ENCODE results near the gene LGR5.

DNA sequence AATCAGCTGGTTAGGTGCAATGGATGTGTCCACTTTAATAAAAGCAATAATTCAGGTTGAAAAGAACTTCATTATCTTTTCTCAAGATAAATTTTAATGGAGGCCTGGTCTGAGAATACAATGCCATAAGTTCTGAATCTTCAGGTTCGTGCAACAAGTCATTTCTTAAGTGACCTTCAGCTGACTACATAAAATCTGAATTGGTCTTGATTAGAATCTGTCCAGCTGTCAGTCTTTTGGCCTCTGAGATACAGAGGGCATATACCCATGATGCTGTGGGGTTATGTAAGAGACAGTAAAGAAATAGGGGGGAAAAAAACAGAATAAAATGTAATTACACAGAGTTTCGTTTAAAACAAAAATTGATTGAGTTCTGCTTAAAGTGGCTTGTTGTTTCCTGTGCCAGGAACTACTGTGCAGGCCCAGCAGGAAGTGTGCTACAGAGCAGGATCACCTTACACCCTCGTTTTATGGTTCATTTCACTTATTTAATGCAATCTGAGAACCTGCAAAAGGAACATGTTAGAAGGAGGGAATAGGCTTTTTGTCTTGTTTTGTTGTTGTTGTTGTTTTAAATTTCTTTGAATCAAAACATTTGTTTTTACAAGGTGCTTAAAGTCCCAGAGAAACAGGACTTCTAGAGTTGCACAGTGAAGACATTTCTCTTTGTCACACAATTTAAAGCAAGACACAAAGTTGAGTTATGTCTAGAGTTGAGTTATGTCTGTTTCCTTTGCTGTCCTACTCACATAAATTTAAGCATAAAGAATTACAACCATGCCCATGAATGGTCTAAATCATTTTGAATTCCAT lies 64.2 kb downstream of the LGR5 start:
- TF ChIP-seq, protein P1, sequence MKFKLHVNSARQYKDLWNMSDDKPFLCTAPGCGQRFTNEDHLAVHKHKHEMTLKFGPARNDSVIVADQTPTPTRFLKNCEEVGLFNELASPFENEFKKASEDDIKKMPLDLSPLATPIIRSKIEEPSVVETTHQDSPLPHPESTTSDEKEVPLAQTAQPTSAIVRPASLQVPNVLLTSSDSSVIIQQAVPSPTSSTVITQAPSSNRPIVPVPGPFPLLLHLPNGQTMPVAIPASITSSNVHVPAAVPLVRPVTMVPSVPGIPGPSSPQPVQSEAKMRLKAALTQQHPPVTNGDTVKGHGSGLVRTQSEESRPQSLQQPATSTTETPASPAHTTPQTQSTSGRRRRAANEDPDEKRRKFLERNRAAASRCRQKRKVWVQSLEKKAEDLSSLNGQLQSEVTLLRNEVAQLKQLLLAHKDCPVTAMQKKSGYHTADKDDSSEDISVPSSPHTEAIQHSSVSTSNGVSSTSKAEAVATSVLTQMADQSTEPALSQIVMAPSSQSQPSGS (IDR thresholded peaks at IDR 0.05; ENCODE audit: low read length), result no peak
- TF ChIP-seq POLR2A (IDR thresholded peaks at IDR 0.05; ENCODE audit: low read depth, low read length) (no peak), BHLHE40 (IDR thresholded peaks at IDR 0.05; ENCODE audit: borderline replicate concordance in 1 of 2, low read depth in 2 of 2, low read length in 1 of 2) (no peak), EP300 (IDR thresholded peaks at IDR 0.05; ENCODE audit: borderline replicate concordance in 1 of 2, control insufficient read depth in 1 of 2, low read depth in 2 of 2, low read length in 2 of 2) (no peak), NR2C2 (IDR thresholded peaks at IDR 0.05; ENCODE audit: borderline replicate concordance, control insufficient read depth, insufficient read length, low read depth) (no peak), SIN3A (IDR thresholded peaks at IDR 0.05; ENCODE audit: low read depth, low read length) (no peak), STAT3 (IDR thresholded peaks at IDR 0.05; ENCODE audit: low read depth, low read length) (no peak), RAD21 (IDR thresholded peaks at IDR 0.05; ENCODE audit: insufficient read depth, low read depth, low read length) (no peak), ATF7 (IDR thresholded peaks at IDR 0.05; ENCODE audit: low read depth) (no peak)
- TF ChIP-seq, protein P2, sequence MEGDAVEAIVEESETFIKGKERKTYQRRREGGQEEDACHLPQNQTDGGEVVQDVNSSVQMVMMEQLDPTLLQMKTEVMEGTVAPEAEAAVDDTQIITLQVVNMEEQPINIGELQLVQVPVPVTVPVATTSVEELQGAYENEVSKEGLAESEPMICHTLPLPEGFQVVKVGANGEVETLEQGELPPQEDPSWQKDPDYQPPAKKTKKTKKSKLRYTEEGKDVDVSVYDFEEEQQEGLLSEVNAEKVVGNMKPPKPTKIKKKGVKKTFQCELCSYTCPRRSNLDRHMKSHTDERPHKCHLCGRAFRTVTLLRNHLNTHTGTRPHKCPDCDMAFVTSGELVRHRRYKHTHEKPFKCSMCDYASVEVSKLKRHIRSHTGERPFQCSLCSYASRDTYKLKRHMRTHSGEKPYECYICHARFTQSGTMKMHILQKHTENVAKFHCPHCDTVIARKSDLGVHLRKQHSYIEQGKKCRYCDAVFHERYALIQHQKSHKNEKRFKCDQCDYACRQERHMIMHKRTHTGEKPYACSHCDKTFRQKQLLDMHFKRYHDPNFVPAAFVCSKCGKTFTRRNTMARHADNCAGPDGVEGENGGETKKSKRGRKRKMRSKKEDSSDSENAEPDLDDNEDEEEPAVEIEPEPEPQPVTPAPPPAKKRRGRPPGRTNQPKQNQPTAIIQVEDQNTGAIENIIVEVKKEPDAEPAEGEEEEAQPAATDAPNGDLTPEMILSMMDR (IDR thresholded peaks at IDR 0.05 in 2 of 3, conservative IDR thresholded peaks at IDR 0.05 in 1 of 3; ENCODE audit: control insufficient read depth in 2 of 3, extremely low read depth in 1 of 3, insufficient read depth in 1 of 3, low read depth in 3 of 3, low read length in 3 of 3), result no peak
- TF ChIP-seq, protein P3, sequence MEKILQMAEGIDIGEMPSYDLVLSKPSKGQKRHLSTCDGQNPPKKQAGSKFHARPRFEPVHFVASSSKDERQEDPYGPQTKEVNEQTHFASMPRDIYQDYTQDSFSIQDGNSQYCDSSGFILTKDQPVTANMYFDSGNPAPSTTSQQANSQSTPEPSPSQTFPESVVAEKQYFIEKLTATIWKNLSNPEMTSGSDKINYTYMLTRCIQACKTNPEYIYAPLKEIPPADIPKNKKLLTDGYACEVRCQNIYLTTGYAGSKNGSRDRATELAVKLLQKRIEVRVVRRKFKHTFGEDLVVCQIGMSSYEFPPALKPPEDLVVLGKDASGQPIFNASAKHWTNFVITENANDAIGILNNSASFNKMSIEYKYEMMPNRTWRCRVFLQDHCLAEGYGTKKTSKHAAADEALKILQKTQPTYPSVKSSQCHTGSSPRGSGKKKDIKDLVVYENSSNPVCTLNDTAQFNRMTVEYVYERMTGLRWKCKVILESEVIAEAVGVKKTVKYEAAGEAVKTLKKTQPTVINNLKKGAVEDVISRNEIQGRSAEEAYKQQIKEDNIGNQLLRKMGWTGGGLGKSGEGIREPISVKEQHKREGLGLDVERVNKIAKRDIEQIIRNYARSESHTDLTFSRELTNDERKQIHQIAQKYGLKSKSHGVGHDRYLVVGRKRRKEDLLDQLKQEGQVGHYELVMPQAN (conservative IDR thresholded peaks at IDR 0.05), result no peak
- TF ChIP-seq, protein P4, sequence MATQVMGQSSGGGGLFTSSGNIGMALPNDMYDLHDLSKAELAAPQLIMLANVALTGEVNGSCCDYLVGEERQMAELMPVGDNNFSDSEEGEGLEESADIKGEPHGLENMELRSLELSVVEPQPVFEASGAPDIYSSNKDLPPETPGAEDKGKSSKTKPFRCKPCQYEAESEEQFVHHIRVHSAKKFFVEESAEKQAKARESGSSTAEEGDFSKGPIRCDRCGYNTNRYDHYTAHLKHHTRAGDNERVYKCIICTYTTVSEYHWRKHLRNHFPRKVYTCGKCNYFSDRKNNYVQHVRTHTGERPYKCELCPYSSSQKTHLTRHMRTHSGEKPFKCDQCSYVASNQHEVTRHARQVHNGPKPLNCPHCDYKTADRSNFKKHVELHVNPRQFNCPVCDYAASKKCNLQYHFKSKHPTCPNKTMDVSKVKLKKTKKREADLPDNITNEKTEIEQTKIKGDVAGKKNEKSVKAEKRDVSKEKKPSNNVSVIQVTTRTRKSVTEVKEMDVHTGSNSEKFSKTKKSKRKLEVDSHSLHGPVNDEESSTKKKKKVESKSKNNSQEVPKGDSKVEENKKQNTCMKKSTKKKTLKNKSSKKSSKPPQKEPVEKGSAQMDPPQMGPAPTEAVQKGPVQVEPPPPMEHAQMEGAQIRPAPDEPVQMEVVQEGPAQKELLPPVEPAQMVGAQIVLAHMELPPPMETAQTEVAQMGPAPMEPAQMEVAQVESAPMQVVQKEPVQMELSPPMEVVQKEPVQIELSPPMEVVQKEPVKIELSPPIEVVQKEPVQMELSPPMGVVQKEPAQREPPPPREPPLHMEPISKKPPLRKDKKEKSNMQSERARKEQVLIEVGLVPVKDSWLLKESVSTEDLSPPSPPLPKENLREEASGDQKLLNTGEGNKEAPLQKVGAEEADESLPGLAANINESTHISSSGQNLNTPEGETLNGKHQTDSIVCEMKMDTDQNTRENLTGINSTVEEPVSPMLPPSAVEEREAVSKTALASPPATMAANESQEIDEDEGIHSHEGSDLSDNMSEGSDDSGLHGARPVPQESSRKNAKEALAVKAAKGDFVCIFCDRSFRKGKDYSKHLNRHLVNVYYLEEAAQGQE (IDR thresholded peaks at IDR 0.05; ENCODE audit: low read depth, low read length), result no peak
- TF ChIP-seq, protein P5, sequence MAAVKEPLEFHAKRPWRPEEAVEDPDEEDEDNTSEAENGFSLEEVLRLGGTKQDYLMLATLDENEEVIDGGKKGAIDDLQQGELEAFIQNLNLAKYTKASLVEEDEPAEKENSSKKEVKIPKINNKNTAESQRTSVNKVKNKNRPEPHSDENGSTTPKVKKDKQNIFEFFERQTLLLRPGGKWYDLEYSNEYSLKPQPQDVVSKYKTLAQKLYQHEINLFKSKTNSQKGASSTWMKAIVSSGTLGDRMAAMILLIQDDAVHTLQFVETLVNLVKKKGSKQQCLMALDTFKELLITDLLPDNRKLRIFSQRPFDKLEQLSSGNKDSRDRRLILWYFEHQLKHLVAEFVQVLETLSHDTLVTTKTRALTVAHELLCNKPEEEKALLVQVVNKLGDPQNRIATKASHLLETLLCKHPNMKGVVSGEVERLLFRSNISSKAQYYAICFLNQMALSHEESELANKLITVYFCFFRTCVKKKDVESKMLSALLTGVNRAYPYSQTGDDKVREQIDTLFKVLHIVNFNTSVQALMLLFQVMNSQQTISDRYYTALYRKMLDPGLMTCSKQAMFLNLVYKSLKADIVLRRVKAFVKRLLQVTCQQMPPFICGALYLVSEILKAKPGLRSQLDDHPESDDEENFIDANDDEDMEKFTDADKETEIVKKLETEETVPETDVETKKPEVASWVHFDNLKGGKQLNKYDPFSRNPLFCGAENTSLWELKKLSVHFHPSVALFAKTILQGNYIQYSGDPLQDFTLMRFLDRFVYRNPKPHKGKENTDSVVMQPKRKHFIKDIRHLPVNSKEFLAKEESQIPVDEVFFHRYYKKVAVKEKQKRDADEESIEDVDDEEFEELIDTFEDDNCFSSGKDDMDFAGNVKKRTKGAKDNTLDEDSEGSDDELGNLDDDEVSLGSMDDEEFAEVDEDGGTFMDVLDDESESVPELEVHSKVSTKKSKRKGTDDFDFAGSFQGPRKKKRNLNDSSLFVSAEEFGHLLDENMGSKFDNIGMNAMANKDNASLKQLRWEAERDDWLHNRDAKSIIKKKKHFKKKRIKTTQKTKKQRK (IDR thresholded peaks at IDR 0.05; ENCODE audit: low read depth, low read length), result no peak
- TF ChIP-seq, protein P6, sequence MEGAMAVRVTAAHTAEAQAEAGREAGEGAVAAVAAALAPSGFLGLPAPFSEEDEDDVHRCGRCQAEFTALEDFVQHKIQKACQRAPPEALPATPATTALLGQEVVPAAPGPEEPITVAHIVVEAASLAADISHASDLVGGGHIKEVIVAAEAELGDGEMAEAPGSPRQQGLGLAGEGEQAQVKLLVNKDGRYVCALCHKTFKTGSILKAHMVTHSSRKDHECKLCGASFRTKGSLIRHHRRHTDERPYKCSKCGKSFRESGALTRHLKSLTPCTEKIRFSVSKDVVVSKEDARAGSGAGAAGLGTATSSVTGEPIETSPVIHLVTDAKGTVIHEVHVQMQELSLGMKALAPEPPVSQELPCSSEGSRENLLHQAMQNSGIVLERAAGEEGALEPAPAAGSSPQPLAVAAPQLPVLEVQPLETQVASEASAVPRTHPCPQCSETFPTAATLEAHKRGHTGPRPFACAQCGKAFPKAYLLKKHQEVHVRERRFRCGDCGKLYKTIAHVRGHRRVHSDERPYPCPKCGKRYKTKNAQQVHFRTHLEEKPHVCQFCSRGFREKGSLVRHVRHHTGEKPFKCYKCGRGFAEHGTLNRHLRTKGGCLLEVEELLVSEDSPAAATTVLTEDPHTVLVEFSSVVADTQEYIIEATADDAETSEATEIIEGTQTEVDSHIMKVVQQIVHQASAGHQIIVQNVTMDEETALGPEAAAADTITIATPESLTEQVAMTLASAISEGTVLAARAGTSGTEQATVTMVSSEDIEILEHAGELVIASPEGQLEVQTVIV (IDR thresholded peaks at IDR 0.05; ENCODE audit: borderline replicate concordance, partially characterized antibody), result no peak

Measured in GM12878 (cell line).